Measurements from ENCODE around the gene UVRAG. TPM values are rescaled to one million over a fixed set of nuclear protein-coding genes. Genes with fewer than 3 reads are reported as not detected.

The UVRAG gene
- total RNA-seq, 1 experiment from 2014 or later, result 29.5 TPM

GRCh38 chr11:75920848-75921247 is 105.8 kb downstream of the UVRAG start:
- in situ Hi-C loops (cut with HindIII; ENCODE audit: low pct_unique_long_range_greater_than_20kb, low sequenced_read_pairs), result no loop called here
- ChIA-PET POLR2A (no interaction called here), CTCF (no interaction called here)
- Histone ChIP-seq H3K27me3 (ENCODE audit: control insufficient read depth, insufficient read depth, low read length) (no peaks in the 10 kb centered on the region), H3K36me3 (ENCODE audit: control insufficient read depth, insufficient read depth, low read length) (no peaks in the 10 kb centered on the region), H3K4me1 (ENCODE audit: control insufficient read depth, insufficient read depth, low read length) (no peaks in the 10 kb centered on the region), H3K27ac (ENCODE audit: low read length) (no peak overlapping the region), H3K4me3 (ENCODE audit: low read depth in 2 of 2, low read length in 2 of 2) (no peak overlapping the region), H3K9me3 (ENCODE audit: control insufficient read depth, insufficient read depth, low read depth, low read length) (no peaks in the 10 kb centered on the region)
- TF ChIP-seq SIN3A (IDR thresholded peaks at IDR 0.05; ENCODE audit: borderline replicate concordance, insufficient read depth, low read depth, low read length), result no peak
- TF ChIP-seq, protein P1, sequence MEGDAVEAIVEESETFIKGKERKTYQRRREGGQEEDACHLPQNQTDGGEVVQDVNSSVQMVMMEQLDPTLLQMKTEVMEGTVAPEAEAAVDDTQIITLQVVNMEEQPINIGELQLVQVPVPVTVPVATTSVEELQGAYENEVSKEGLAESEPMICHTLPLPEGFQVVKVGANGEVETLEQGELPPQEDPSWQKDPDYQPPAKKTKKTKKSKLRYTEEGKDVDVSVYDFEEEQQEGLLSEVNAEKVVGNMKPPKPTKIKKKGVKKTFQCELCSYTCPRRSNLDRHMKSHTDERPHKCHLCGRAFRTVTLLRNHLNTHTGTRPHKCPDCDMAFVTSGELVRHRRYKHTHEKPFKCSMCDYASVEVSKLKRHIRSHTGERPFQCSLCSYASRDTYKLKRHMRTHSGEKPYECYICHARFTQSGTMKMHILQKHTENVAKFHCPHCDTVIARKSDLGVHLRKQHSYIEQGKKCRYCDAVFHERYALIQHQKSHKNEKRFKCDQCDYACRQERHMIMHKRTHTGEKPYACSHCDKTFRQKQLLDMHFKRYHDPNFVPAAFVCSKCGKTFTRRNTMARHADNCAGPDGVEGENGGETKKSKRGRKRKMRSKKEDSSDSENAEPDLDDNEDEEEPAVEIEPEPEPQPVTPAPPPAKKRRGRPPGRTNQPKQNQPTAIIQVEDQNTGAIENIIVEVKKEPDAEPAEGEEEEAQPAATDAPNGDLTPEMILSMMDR (IDR thresholded peaks at IDR 0.05), result no peak
- no peak for TF ChIP-seq TCF7L2 (IDR thresholded peaks at IDR 0.05; ENCODE audit: low read depth, low read length)
- TF ChIP-seq POLR2AphosphoS5 (IDR thresholded peaks at IDR 0.05; ENCODE audit: low read depth, low read length), result no peak
- TF ChIP-seq REST (IDR thresholded peaks at IDR 0.05; ENCODE audit: insufficient read depth in 1 of 2, low read depth in 2 of 2, low read length in 1 of 2), result no peak
- ATAC-seq (no peak), DNase-seq (ENCODE audit: low read depth, low spot score) (no peak)
- intact Hi-C loops (cut with micrococcal nuclease; ENCODE audit: unreplicated experiment), result no loop called here
- BruUV-seq (replicated peaks), result no TSS peak

DNA sequence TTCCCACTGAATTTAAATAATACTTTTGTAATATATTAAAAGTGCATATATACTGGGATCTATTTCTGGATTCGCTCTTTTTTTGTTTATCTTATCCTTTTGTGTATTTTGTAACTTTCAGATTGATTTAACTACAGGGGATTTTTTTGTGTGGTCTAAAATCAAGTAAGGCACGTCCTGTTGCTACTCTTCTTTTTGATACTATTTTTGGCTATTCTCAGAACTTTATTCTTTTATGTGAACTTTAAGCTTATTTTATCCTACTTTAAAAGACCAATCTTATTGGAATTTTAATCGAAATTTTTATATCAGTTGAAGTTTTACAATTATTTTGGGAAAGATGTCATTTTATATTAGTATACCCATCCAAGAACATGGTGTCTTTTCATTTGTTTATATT is 106.8 kb downstream of the UVRAG start:
- Histone ChIP-seq H3K36me3 (ENCODE audit: control insufficient read depth, insufficient read depth, low read length) (no peaks in the 10 kb centered on the region), H3K4me3 (ENCODE audit: low read depth in 2 of 2, low read length in 2 of 2) (no peak overlapping the region), H3K4me1 (ENCODE audit: control insufficient read depth, insufficient read depth, low read length) (no peaks in the 10 kb centered on the region), H3K27ac (ENCODE audit: low read length) (no peak overlapping the region), H3K27me3 (ENCODE audit: control insufficient read depth, insufficient read depth, low read length) (no peaks in the 10 kb centered on the region), H3K9me3 (ENCODE audit: control insufficient read depth, insufficient read depth, low read depth, low read length) (no peaks in the 10 kb centered on the region)
- DNase-seq (ENCODE audit: low read depth, low spot score) (no peak), ATAC-seq (no peak)
- no peak for TF ChIP-seq POLR2AphosphoS5 (IDR thresholded peaks at IDR 0.05; ENCODE audit: low read depth, low read length)
- TF ChIP-seq TCF7L2 (IDR thresholded peaks at IDR 0.05; ENCODE audit: low read depth, low read length), result no peak
- no peak for TF ChIP-seq SIN3A (IDR thresholded peaks at IDR 0.05; ENCODE audit: borderline replicate concordance, insufficient read depth, low read depth, low read length)
- no peak for TF ChIP-seq REST (IDR thresholded peaks at IDR 0.05; ENCODE audit: insufficient read depth in 1 of 2, low read depth in 2 of 2, low read length in 1 of 2)
- TF ChIP-seq, protein P1 (IDR thresholded peaks at IDR 0.05), result no peak
- POLR2A ChIA-PET, result no interaction called here
- no TSS peak for BruUV-seq (replicated peaks)
- CTCF ChIA-PET, result no interaction called here
- intact Hi-C loops (cut with micrococcal nuclease; ENCODE audit: unreplicated experiment) (no loop called here), in situ Hi-C loops (cut with HindIII; ENCODE audit: low pct_unique_long_range_greater_than_20kb, low sequenced_read_pairs) (no loop called here)

Measured in Panc1 (cell line).